HepG2 (cell line): Measurements from ENCODE around the gene TMCO4. TPM values are rescaled to one million over a fixed set of nuclear protein-coding genes. Genes with fewer than 3 reads are reported as not detected.
A peak's percentile ranks its signal among the peaks of the same experiment; 100 is the strongest.

Experiments
- ATAC-seq: fragments of 200-7000 bp; cut with Tn5 transposase; 3 replicates; pipeline ENCODE4 v1.9.1; 2020; ENCODE audit warnings: mild to moderate bottlenecking, moderate library complexity
- BruUV-seq: library from RNA; stranded (reverse); fragments of 400-500 nt; replicated peaks from 2 replicates; lab custom pipeline; 2021; lab: Mats Ljungman, UMichigan
- CTCF ChIA-PET: fragments of 300-600 bp; formaldehyde crosslinking; extraction: SDS; loops from one replicate; lab custom pipeline; 2021; ENCODE audit warnings: low total read pairs, inconsistent platforms, low intra/inter-chr PET ratio; lab: Yijun Ruan, JAX
- POLR2A ChIA-PET: fragments of 350-600 bp; sonication (Branson Sonifier 250); formaldehyde crosslinking; loops from one replicate; lab custom pipeline; 2020; ENCODE audit warnings: antibody characterized with exemption, inconsistent platforms; lab: Yijun Ruan, JAX
- DNase-seq: peaks from one replicate; pipeline ENCODE4 v3.0.0-alpha.2; 2015; ENCODE audit warnings: low spot score
- FAIRE-seq: peaks from 3 replicates; lab custom pipeline; 2011; peaks lifted over from hg19 to GRCh38; lab: Jason Lieb, UNC
- H2AFZ ChIP-seq: one replicate; pipeline ENCODE4 v1.6.1; 2011; ENCODE audit warnings: low read length, inconsistent platforms
- H3K27ac ChIP-seq: fragments of 300-600 bp; 3 replicates; pipeline ENCODE4 v1.8.0; 2011; ENCODE audit warnings: mixed run types, mild to moderate bottlenecking, mixed read lengths, low read length, inconsistent platforms; ENCODE audit not compliant: insufficient read depth; ENCODE audit errors: extremely low read length
- H3K27me3 ChIP-seq, 2 experiments: fragments of 200-600 bp in 1 of 2; 2 replicates in 1 of 2; 3 replicates in 1 of 2; pipeline versions ENCODE4 v1.6.0 to v1.8.0; 2011; ENCODE audit warnings: low read length in 2 of 2, mild to moderate bottlenecking in 2 of 2, moderate library complexity in 2 of 2, inconsistent platforms in 1 of 2; ENCODE audit not compliant: insufficient read depth in 2 of 2, control insufficient read depth in 1 of 2
- H3K36me3 ChIP-seq, 2 experiments: fragments of 200-600 bp in 1 of 2; replicated peaks in 1 of 2; 2 replicates in 1 of 2; 3 replicates in 1 of 2; pipeline versions ENCODE4 v1.5.1 to v1.8.0; 2011; ENCODE audit warnings: low read length in 2 of 2, inconsistent platforms in 1 of 2; ENCODE audit not compliant: insufficient read depth in 2 of 2, control insufficient read depth in 1 of 2
- H3K4me1 ChIP-seq: 2 replicates; pipeline ENCODE4 v1.5.1; 2012; ENCODE audit warnings: low read length, inconsistent platforms; ENCODE audit not compliant: insufficient read depth
- H3K4me2 ChIP-seq: 2 replicates; pipeline ENCODE4 v1.6.0; 2011; ENCODE audit warnings: low read depth, low read length, inconsistent platforms
- H3K4me3 ChIP-seq, 3 experiments: fragments of 200-600 bp in 1 of 3; sonication (generic), shearing (Covaris generic) in 1 of 3; replicated peaks in 1 of 3; 2 replicates each; pipeline ENCODE4 v1.5.1; 2011 to 2016; ENCODE audit warnings: low read length in 3 of 3, inconsistent platforms in 2 of 3, low read depth in 2 of 3, mild to moderate bottlenecking in 2 of 3, control low read depth in 1 of 3, mixed read lengths in 1 of 3; ENCODE audit not compliant: insufficient read depth in 1 of 3
- H3K79me2 ChIP-seq: one replicate; pipeline ENCODE4 v1.6.1; 2011; ENCODE audit warnings: low read length, inconsistent platforms; ENCODE audit not compliant: insufficient read depth
- H3K9ac ChIP-seq: 2 replicates; pipeline ENCODE4 v1.6.0; 2011; ENCODE audit warnings: mild to moderate bottlenecking, low read depth, low read length, inconsistent platforms; ENCODE audit not compliant: insufficient read depth
- H3K9me3 ChIP-seq: 2 replicates; pipeline ENCODE4 v1.5.1; 2012; ENCODE audit warnings: mild to moderate bottlenecking, low read length
- H4K20me1 ChIP-seq: 2 replicates; pipeline ENCODE4 v1.6.0; 2011; ENCODE audit warnings: inconsistent platforms, mild to moderate bottlenecking, low read length, moderate library complexity; ENCODE audit not compliant: insufficient read depth
- HNF1B ChIP-seq: sonication (generic); formaldehyde crosslinking; IDR thresholded peaks from 2 replicates; pipeline ENCODE4 v1.5.1; 2020; ENCODE audit warnings: mild to moderate bottlenecking, moderate library complexity, missing genetic modification reagents
- KDM2A ChIP-seq: sonication (generic); formaldehyde crosslinking; IDR thresholded peaks from 2 replicates; pipeline ENCODE4 v1.4.0; 2020; ENCODE audit warnings: low read depth, missing genetic modification reagents, borderline replicate concordance
- MIER2 ChIP-seq: IDR thresholded peaks from 2 replicates; pipeline ENCODE4 v1.6.1; 2016; ENCODE audit warnings: missing biosample characterization, missing genetic modification reagents
- PATZ1 ChIP-seq: sonication (generic); formaldehyde crosslinking; IDR thresholded peaks from 2 replicates; pipeline ENCODE4 v1.4.0; 2020; ENCODE audit warnings: missing genetic modification reagents
- SNAPC4 ChIP-seq: sonication (generic); formaldehyde crosslinking; IDR thresholded peaks from 2 replicates; pipeline ENCODE4 v1.4.0; 2020; ENCODE audit warnings: mild to moderate bottlenecking, missing genetic modification reagents
- SRF ChIP-seq: IDR thresholded peaks from 2 replicates; pipeline ENCODE4 v1.6.1; 2011; ENCODE audit warnings: mild to moderate bottlenecking, low read depth, low read length, moderate library complexity
- TBP ChIP-seq: sonication (generic); formaldehyde crosslinking; IDR thresholded peaks from 2 replicates; pipeline ENCODE4 v1.5.0; 2020; ENCODE audit warnings: missing genetic modification reagents
- ZKSCAN1 ChIP-seq: fragments of 150-350 bp; IDR thresholded peaks from 2 replicates; pipeline ENCODE4 v1.6.1; 2014; ENCODE audit warnings: low read length
- ZNF224 ChIP-seq: sonication (generic); formaldehyde crosslinking; IDR thresholded peaks from 2 replicates; pipeline ENCODE4 v1.5.0; 2020; ENCODE audit warnings: mild to moderate bottlenecking, missing genetic modification reagents
- ZNF282 ChIP-seq: fragments of 450-650 bp; IDR thresholded peaks from 2 replicates; pipeline ENCODE4 v1.6.1; 2018; ENCODE audit not compliant: partially characterized antibody
- ZNF704 ChIP-seq: sonication (generic); formaldehyde crosslinking; IDR thresholded peaks from 2 replicates; pipeline ENCODE4 v1.8.1; 2023; ENCODE audit warnings: mild to moderate bottlenecking, inconsistent platforms, moderate library complexity, missing genetic modification reagents, borderline replicate concordance
- ZNF784 ChIP-seq: sonication (generic); formaldehyde crosslinking; IDR thresholded peaks from 2 replicates; pipeline ENCODE4 v1.5.1; 2020; ENCODE audit warnings: missing genetic modification reagents, mild to moderate bottlenecking, borderline replicate concordance
- WGBS: methylation state at CpG from one replicate; pipeline ENCODE4 v1.1.6; 2017; ENCODE audit warnings: low lambda C conversion rate; 5-methylcytosine and 5-hydroxymethylcytosine counted together
- in situ Hi-C: cut with HindIII; loops from 2 replicates; pipeline ENCODE4 v1.10.0; 2017; ENCODE audit warnings: low pct_unique_long_range_greater_than_20kb; ENCODE audit not compliant: extremely low pct_ligation_motif_present
- intact Hi-C: fragments of 100-400 bp; cut with micrococcal nuclease; formaldehyde crosslinking; loops from one replicate; pipeline ENCODE4 v1.10.0; 2022; ENCODE audit not compliant: unreplicated experiment
- polyA plus RNA-seq, 8 experiments: library from polyadenylated mRNA; depleted of rRNA in 3 of 8; stranded (reverse) in 7 of 8; unstranded in 1 of 8; fragments of >200 nt; fragmentation: Illumina TruSeq in 4 of 8; extraction: Trizol in 4 of 8; gene quantifications; 2 replicates each; pipeline versions ENCODE4 v1.2.1 to v1.2.3, GENCODE V29; 2011 to 2016; ENCODE audit warnings: low read depth in 4 of 8, missing spikeins in 1 of 8, mixed read lengths in 1 of 8; ENCODE audit not compliant: insufficient read depth in 1 of 8
- total RNA-seq, 5 experiments: library from RNA; depleted of rRNA; stranded (reverse); fragments of >200 nt; fragmentation: Illumina TruSeq; extraction: Trizol; gene quantifications; 2 replicates each; pipeline ENCODE4 v1.2.3, GENCODE V29; 2016; ENCODE audit warnings: low read depth in 1 of 5

The TMCO4 gene
- total and polyA plus RNA-seq, 2 of the 13 experiments (the other 11 are each of a cell fraction or from before 2014, with no cell fraction given) = 2.1 to 4.1 TPM

- H3K4me2 ChIP-seq = peak within 1 kb of the TSS; percentile 79
- intact Hi-C loops (loop anchor here (1.0 kb wide), 1 partner anchor 40 kb away; no protein-coding TSS in a partner anchor), in situ Hi-C loops (loop anchor here (5.0 kb wide), 1 partner anchor 38 kb away; no protein-coding TSS in a partner anchor)
- H3K79me2 ChIP-seq = no peaks in the 10 kb centered on the region
- ChIA-PET CTCF (interaction anchor here (1.1 kb wide), 1 partner anchor 39 kb away, joined by 3 read pairs; no protein-coding TSS in a partner anchor), POLR2A (no interaction called here)
- no peak within 1 kb of the TSS for H3K27ac ChIP-seq
- peak; percentile 31 for ATAC-seq
- no peaks in the 10 kb centered on the region for H3K9me3 ChIP-seq
- H3K4me3 ChIP-seq = peak within 1 kb of the TSS; percentile 28 to 69 (median 42); a peak in 4 of 6 replicates
- no peaks in the 10 kb centered on the region for H3K36me3 ChIP-seq
- peaks cover 10 to 57% of the 10 kb centered on the region in 2 experiments; a peak in 4 of 5 replicates for H3K27me3 ChIP-seq
- DNase-seq = no peak
- no peak within 1 kb of the TSS for H3K9ac ChIP-seq
- no peak for FAIRE-seq
- no peak within 1 kb of the TSS for H2AFZ ChIP-seq
- H4K20me1 ChIP-seq = 0 out of 2 replicates have a peak, but pooled peaks cover 2% of the 10 kb centered on the region
- WGBS = no CpG with 5 or more reads among the region's 80 CpGs
- no TSS peak for BruUV-seq
- peaks cover 18% of the 10 kb centered on the region for H3K4me1 ChIP-seq
- TF ChIP-seq ZNF704 (CRISPR knock-in tag) (no peak), KDM2A (no peak), TBP (no peak), HNF1B (CRISPR knock-in tag) (no peak), ZNF784 (no peak), ZKSCAN1 (no peak), MIER2 (CRISPR knock-in tag) (no peak), SNAPC4 (no peak), ZNF282 (no peak), PATZ1 (CRISPR knock-in tag) (peak; percentile 18; the same call in 1 of the 2 replicates), SRF (no peak), ZNF224 (CRISPR knock-in tag) (no peak)
Observed at GRCh38 chr1:19664453-19665185, 135.1 kb downstream of the TMCO4 start, which contains the start of gene HTR6. Gene HTR6 (plus strand): TSS chr1:19664875. CDS start chr1:19665754, 879 bp downstream.
